Liver (tissue), 9 donors: ENCODE results near the gene RBX1. TPM values are rescaled to one million over a fixed set of nuclear protein-coding genes. Genes with fewer than 3 reads are reported as not detected.
A peak's percentile ranks its signal among the peaks of the same experiment; 100 is the strongest.
"Not testable (repeated sequence)": the region's sequence is repeated elsewhere in the genome, so short reads cannot be mapped to it uniquely, and the experiment has no call there.

Source experiments
- DNase-seq: peaks from one replicate; pipeline ENCODE4 v3.0.0-alpha.2; 2017; ENCODE audit warnings: low spot score
- H3K27ac ChIP-seq, 2 donors: one replicate each; pipeline ENCODE4 v1.7.0; 2013; ENCODE audit warnings: inconsistent platforms in 2 of 2, low read length in 2 of 2, control low read depth in 1 of 2, low read depth in 1 of 2, mild to moderate bottlenecking in 1 of 2
- H3K27me3 ChIP-seq, 4 donors: one replicate each; pipeline versions ENCODE4 v1.6.1 to v1.7.0; 2013; ENCODE audit warnings: low read length in 3 of 4, inconsistent platforms in 1 of 4, mild to moderate bottlenecking in 1 of 4, moderate library complexity in 1 of 4; ENCODE audit not compliant: control insufficient read depth in 4 of 4, insufficient read depth in 4 of 4
- H3K36me3 ChIP-seq, 4 donors: one replicate each; pipeline versions ENCODE4 v1.6.1 to v1.7.0; 2013; ENCODE audit warnings: low read length in 3 of 4, mild to moderate bottlenecking in 3 of 4, low read depth in 1 of 4, moderate library complexity in 1 of 4; ENCODE audit not compliant: control insufficient read depth in 4 of 4, insufficient read depth in 3 of 4
- H3K4me1 ChIP-seq, 4 donors: one replicate each; pipeline versions ENCODE4 v1.6.1 to v1.7.0; 2013; ENCODE audit warnings: low read length in 3 of 4, mild to moderate bottlenecking in 3 of 4, moderate library complexity in 1 of 4; ENCODE audit not compliant: control insufficient read depth in 4 of 4, insufficient read depth in 4 of 4
- H3K4me3 ChIP-seq, 3 donors: one replicate each; pipeline versions ENCODE4 v1.6.1 to v1.7.0; 2013; ENCODE audit warnings: low read length in 3 of 3, control low read depth in 1 of 3, low read depth in 1 of 3, mild to moderate bottlenecking in 1 of 3
- H3K9ac ChIP-seq, 2 donors: one replicate each; pipeline ENCODE4 v1.7.0; 2013; ENCODE audit warnings: low read length in 2 of 2, mild to moderate bottlenecking in 2 of 2, moderate library complexity in 2 of 2, control low read depth in 1 of 2, low read depth in 1 of 2
- H3K9me3 ChIP-seq, 4 donors: one replicate each; pipeline versions ENCODE4 v1.6.1 to v1.7.0; 2013; ENCODE audit warnings: low read length in 3 of 4; ENCODE audit not compliant: control insufficient read depth in 4 of 4
- ATF3 ChIP-seq: IDR thresholded peaks from 2 replicates; pipeline ENCODE4 v1.6.1; 2016; ENCODE audit warnings: antibody characterized with exemption
- EGR1 ChIP-seq, 2 donors: IDR thresholded peaks; 2 replicates each; pipeline ENCODE4 v1.6.1; 2016 to 2018; ENCODE audit warnings: antibody characterized with exemption in 2 of 2, low read depth in 2 of 2
- FOXA1 ChIP-seq: IDR thresholded peaks from 2 replicates; pipeline ENCODE4 v1.6.1; 2016; ENCODE audit warnings: antibody characterized with exemption
- FOXA2 ChIP-seq: IDR thresholded peaks from 2 replicates; pipeline ENCODE4 v1.6.1; 2016; ENCODE audit warnings: antibody characterized with exemption
- GABPA ChIP-seq, 2 donors: IDR thresholded peaks in 1 of 2; conservative IDR thresholded peaks in 1 of 2; 2 replicates each; pipeline ENCODE4 v1.6.1; 2016; ENCODE audit warnings: antibody characterized with exemption in 2 of 2, mild to moderate bottlenecking in 1 of 2, moderate library complexity in 1 of 2
- HNF4A ChIP-seq, 2 donors: conservative IDR thresholded peaks; 2 replicates each; pipeline ENCODE4 v1.6.1; 2016; ENCODE audit warnings: antibody characterized with exemption in 2 of 2, mild to moderate bottlenecking in 2 of 2
- HNF4G ChIP-seq: IDR thresholded peaks from 2 replicates; pipeline ENCODE4 v1.6.1; 2016; ENCODE audit warnings: antibody characterized with exemption
- JUND ChIP-seq, 2 donors: IDR thresholded peaks; 2 replicates each; pipeline ENCODE4 v1.6.1; 2016; ENCODE audit warnings: antibody characterized with exemption in 2 of 2
- MAX ChIP-seq: IDR thresholded peaks from 2 replicates; pipeline ENCODE4 v1.6.1; 2016; ENCODE audit warnings: antibody characterized with exemption
- NR2F2 ChIP-seq: IDR thresholded peaks from 2 replicates; pipeline ENCODE4 v1.6.1; 2016; ENCODE audit warnings: antibody characterized with exemption
- RXRA ChIP-seq, 2 donors: IDR thresholded peaks; 2 replicates each; pipeline ENCODE4 v1.6.1; 2017 to 2018; ENCODE audit warnings: antibody characterized with exemption in 2 of 2, mild to moderate bottlenecking in 1 of 2
- TAF1 ChIP-seq: conservative IDR thresholded peaks from 2 replicates; pipeline ENCODE4 v1.6.1; 2016; ENCODE audit warnings: antibody characterized with exemption, mild to moderate bottlenecking
- YY1 ChIP-seq: IDR thresholded peaks from 2 replicates; pipeline ENCODE4 v1.6.1; 2016; ENCODE audit warnings: antibody characterized with exemption, mild to moderate bottlenecking
- ZBTB33 ChIP-seq: IDR thresholded peaks from 2 replicates; pipeline ENCODE4 v1.6.1; 2016; ENCODE audit warnings: antibody characterized with exemption
- WGBS: extraction: QIAGEN DNeasy Blood & Tissue Kit; methylation state at CpG from one replicate; pipeline ENCODE4 v1.1.7; 2013; 5-methylcytosine and 5-hydroxymethylcytosine counted together
- polyA plus RNA-seq, 2 donors: library from polyadenylated mRNA; stranded (reverse) in 1 of 2; unstranded in 1 of 2; fragments of 200-250 nt in 1 of 2; fragments of >200 nt in 1 of 2; fragmentation: Nextera tagmentation in 1 of 2; extraction: Ambion mirVana in 1 of 2; gene quantifications; one replicate each; pipeline versions ENCODE4 v1.2.1 to v1.2.3, GENCODE V29; 2013 to 2015
- total RNA-seq, 2 donors: library from RNA; depleted of rRNA; stranded (reverse); fragments of >200 nt; gene quantifications; one replicate each; pipeline ENCODE4 v1.2.3, GENCODE V29; 2014
- TF ChIP-seq, protein P1 (sequence below): IDR thresholded peaks from 2 replicates; pipeline ENCODE4 v1.6.1; 2016; ENCODE audit warnings: antibody characterized with exemption, mild to moderate bottlenecking
- donor health status: healthy.
- donor health status: healthy.
- donor health status: healthy.
- donor health status: healthy.
- donor health status: healthy.

Gene RBX1
- total and polyA plus RNA-seq, 4 donors = 11.0 to 85.3 (median 46.0) TPM

- no peaks in the 10 kb centered on the region for H3K27me3 ChIP-seq
- no peak overlapping the region for H3K9ac ChIP-seq
- DNase-seq = no peak
- no peak overlapping the region for H3K27ac ChIP-seq
- TF ChIP-seq TAF1 = no peak
- TF ChIP-seq EGR1 (IDR thresholded peaks at IDR 0.05; ENCODE audit: low read depth in 2 of 2) = no peak
- TF ChIP-seq FOXA1 = no peak
- no peak for TF ChIP-seq NR2F2
- TF ChIP-seq JUND (IDR thresholded peaks at IDR 0.05) = no peak
- TF ChIP-seq ZBTB33 = no peak
- TF ChIP-seq ATF3 = no peak
- no peak for TF ChIP-seq HNF4G
- no peak for TF ChIP-seq HNF4A (conservative IDR thresholded peaks at IDR 0.05)
- TF ChIP-seq RXRA (IDR thresholded peaks at IDR 0.05) = no peak
- no peak for TF ChIP-seq YY1
- TF ChIP-seq FOXA2 = no peak
- TF ChIP-seq, protein P1, sequence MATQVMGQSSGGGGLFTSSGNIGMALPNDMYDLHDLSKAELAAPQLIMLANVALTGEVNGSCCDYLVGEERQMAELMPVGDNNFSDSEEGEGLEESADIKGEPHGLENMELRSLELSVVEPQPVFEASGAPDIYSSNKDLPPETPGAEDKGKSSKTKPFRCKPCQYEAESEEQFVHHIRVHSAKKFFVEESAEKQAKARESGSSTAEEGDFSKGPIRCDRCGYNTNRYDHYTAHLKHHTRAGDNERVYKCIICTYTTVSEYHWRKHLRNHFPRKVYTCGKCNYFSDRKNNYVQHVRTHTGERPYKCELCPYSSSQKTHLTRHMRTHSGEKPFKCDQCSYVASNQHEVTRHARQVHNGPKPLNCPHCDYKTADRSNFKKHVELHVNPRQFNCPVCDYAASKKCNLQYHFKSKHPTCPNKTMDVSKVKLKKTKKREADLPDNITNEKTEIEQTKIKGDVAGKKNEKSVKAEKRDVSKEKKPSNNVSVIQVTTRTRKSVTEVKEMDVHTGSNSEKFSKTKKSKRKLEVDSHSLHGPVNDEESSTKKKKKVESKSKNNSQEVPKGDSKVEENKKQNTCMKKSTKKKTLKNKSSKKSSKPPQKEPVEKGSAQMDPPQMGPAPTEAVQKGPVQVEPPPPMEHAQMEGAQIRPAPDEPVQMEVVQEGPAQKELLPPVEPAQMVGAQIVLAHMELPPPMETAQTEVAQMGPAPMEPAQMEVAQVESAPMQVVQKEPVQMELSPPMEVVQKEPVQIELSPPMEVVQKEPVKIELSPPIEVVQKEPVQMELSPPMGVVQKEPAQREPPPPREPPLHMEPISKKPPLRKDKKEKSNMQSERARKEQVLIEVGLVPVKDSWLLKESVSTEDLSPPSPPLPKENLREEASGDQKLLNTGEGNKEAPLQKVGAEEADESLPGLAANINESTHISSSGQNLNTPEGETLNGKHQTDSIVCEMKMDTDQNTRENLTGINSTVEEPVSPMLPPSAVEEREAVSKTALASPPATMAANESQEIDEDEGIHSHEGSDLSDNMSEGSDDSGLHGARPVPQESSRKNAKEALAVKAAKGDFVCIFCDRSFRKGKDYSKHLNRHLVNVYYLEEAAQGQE = no peak
- WGBS = 96% methylated on average over 3 of the region's 3 CpGs
- no peaks in the 10 kb centered on the region for H3K4me1 ChIP-seq
- no peaks in the 10 kb centered on the region for H3K9me3 ChIP-seq
- H3K4me3 ChIP-seq = no peak overlapping the region
- peaks cover 0 to 37% (median 14%) of the 10 kb centered on the region in 4 donors for H3K36me3 ChIP-seq
These were observed 39.4 kb upstream of the RBX1 start for GRCh38 chr22:40911772-40912171.

GRCh38 chr22:40912987-40913386 lies 38.2 kb upstream of the RBX1 start:
- H3K27me3 ChIP-seq, H3K4me1 ChIP-seq, H3K9me3 ChIP-seq, H3K27ac ChIP-seq, DNase-seq, H3K4me3 ChIP-seq, H3K9ac ChIP-seq: not testable (repeated sequence)
- peaks cover 0 to 39% (median 16%) of the 10 kb centered on the region in 4 donors for H3K36me3 ChIP-seq
- 95% methylated on average over 6 of the region's 6 CpGs for WGBS

DNA sequence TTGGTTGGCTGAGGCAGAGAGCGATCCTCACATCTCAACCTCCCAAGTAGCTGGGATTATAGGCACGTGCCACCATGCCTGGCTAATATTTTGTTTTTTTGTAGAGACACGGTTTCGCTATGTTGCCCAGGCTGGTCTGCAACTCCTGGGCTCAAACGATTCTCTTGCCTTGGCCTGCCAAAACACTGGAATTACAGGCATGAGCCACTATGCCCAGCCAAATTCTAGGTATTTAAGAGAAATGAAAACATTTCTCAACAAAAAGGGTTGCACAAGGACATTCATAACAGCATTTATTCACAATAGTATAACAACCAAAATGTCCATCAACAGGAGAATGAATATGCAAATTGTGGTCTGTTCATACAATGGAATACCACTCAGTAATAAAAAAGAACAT lies 31.7 kb upstream of the RBX1 start:
- H3K36me3 ChIP-seq = peaks cover 0 to 37% (median 14%) of the 10 kb centered on the region in 4 donors
- no peak overlapping the region for H3K4me3 ChIP-seq
- TF ChIP-seq YY1 = no peak
- TF ChIP-seq FOXA1 = no peak
- TF ChIP-seq MAX = no peak
- no peak for TF ChIP-seq RXRA (IDR thresholded peaks at IDR 0.05)
- TF ChIP-seq JUND (IDR thresholded peaks at IDR 0.05) = no peak
- no peak for TF ChIP-seq FOXA2
- TF ChIP-seq HNF4G = no peak
- no peak for TF ChIP-seq EGR1 (IDR thresholded peaks at IDR 0.05; ENCODE audit: low read depth in 2 of 2)
- no peak for TF ChIP-seq ZBTB33
- TF ChIP-seq GABPA (IDR thresholded peaks at IDR 0.05 in 1 of 2, conservative IDR thresholded peaks at IDR 0.05 in 1 of 2) = no peak
- no peak for TF ChIP-seq HNF4A (conservative IDR thresholded peaks at IDR 0.05)

More for the DNA sequence above, 31.7 kb upstream of the RBX1 start:
- Histone ChIP-seq H3K9me3 (no peaks in the 10 kb centered on the region), H3K27me3 (no peaks in the 10 kb centered on the region), H3K27ac (peak overlapping the region in 1 of 2 donors; percentile 12), H3K4me1 (peaks cover 0 to 6% (median 4%) of the 10 kb centered on the region in 4 donors), H3K9ac (no peak overlapping the region)
- no peak for DNase-seq
- WGBS = 65% methylated on average over 5 of the region's 5 CpGs
